ENCODE results near the gene CPED1.
"Not testable (repeated sequence)": the region's sequence is repeated elsewhere in the genome, so short reads cannot be mapped to it uniquely, and the experiment has no call there.

CPED1 gene

GRCh38 chr7:121043314-121044234 lies 55.1 kb downstream of the CPED1 start:
- no peak for DNase-seq

GRCh38 chr7:121045090-121045489 lies 56.6 kb downstream of the CPED1 start:
- no peak for DNase-seq

- DNase-seq = no peak
Measured at GRCh38 chr7:121046009-121046408, 57.5 kb downstream of the CPED1 start.

- no peak for DNase-seq
Measured at GRCh38 chr7:121046893-121047468, 58.5 kb downstream of the CPED1 start.

- no peak for DNase-seq
Measured at GRCh38 chr7:121048195-121048594, 59.7 kb downstream of the CPED1 start.

GRCh38 chr7:121049028-121049791 lies 60.7 kb downstream of the CPED1 start:
- no peak for DNase-seq

- no peak for DNase-seq
Measured at GRCh38 chr7:121049897-121050296, 61.4 kb downstream of the CPED1 start.

- DNase-seq = no peak
Measured at GRCh38 chr7:121053219-121053618, 64.7 kb downstream of the CPED1 start.

GRCh38 chr7:121054925-121055324 lies 66.4 kb downstream of the CPED1 start:
- no peak for DNase-seq

GRCh38 chr7:121057878-121058277 lies 69.4 kb downstream of the CPED1 start:
- DNase-seq = no peak

- DNase-seq = no peak
Measured at GRCh38 chr7:121058975-121059374, 70.5 kb downstream of the CPED1 start.

- not testable (repeated sequence) for DNase-seq
Measured at GRCh38 chr7:121059979-121060509, 71.5 kb downstream of the CPED1 start.

GRCh38 chr7:121061677-121062582 lies 73.4 kb downstream of the CPED1 start:
- no peak for DNase-seq

GRCh38 chr7:121062671-121063279 lies 74.3 kb downstream of the CPED1 start:
- DNase-seq = no peak

- not testable (repeated sequence) for DNase-seq
Measured at GRCh38 chr7:121067717-121068116, 79.2 kb downstream of the CPED1 start.

GRCh38 chr7:121069346-121070100 lies 81.0 kb downstream of the CPED1 start:
- DNase-seq = no peak

- no peak for DNase-seq
Measured at GRCh38 chr7:121071132-121071531, 82.6 kb downstream of the CPED1 start.

GRCh38 chr7:121071662-121072061 lies 83.2 kb downstream of the CPED1 start:
- DNase-seq = no peak

- no peak for DNase-seq
Measured at GRCh38 chr7:121072826-121073225, 84.3 kb downstream of the CPED1 start.

GRCh38 chr7:121073463-121074099 lies 85.1 kb downstream of the CPED1 start:
- DNase-seq = no peak
